ENCODE data around the gene FUT7.

The FUT7 gene

GRCh38 chr9:137030006-137030405, 1.9 kb downstream of the FUT7 start:
- Histone ChIP-seq H3K4me3 (ENCODE audit: insufficient read depth, low read length, poor library complexity, severe bottlenecking) (no peak overlapping the region), H3K4me2 (ENCODE audit: low read depth, low read length, poor library complexity, severe bottlenecking) (no peak overlapping the region)

GRCh38 chr9:137029058-137029936, 2.6 kb downstream of the FUT7 start:
- Histone ChIP-seq H2AFZ (ENCODE audit: low read depth, low read length, severe bottlenecking) (no peak overlapping the region), H3K36me3 (ENCODE audit: low read length) (no peaks in the 10 kb centered on the region), H4K20me1 (ENCODE audit: low read depth, low read length) (no peaks in the 10 kb centered on the region), H3K4me2 (ENCODE audit: low read depth, low read length, poor library complexity, severe bottlenecking) (peak overlapping the region; percentile 85), H3K27me3 (ENCODE audit: low read length) (no peaks in the 10 kb centered on the region), H3K79me2 (ENCODE audit: insufficient read depth, low read length) (no peaks in the 10 kb centered on the region), H3K9ac (ENCODE audit: low read length) (no peak overlapping the region), H3K27ac (ENCODE audit: low read depth, low read length) (no peak overlapping the region), H3K9me2 (replicated peaks; ENCODE audit: insufficient read depth, low read length) (no peaks in the 10 kb centered on the region), H3K9me3 (ENCODE audit: insufficient read depth, low read length) (no peaks in the 10 kb centered on the region), H3F3A (ENCODE audit: insufficient read depth) (no peaks in the 10 kb centered on the region), H3K4me3 (ENCODE audit: insufficient read depth, low read length, poor library complexity, severe bottlenecking) (no peak overlapping the region)
- TF ChIP-seq EZH2phosphoT487 (conservative IDR thresholded peaks at IDR 0.05; ENCODE audit: low read length) (no peak), CTCF (IDR thresholded peaks at IDR 0.05; ENCODE audit: insufficient read depth, low read length, poor library complexity, severe bottlenecking) (peak; percentile 92)

More at GRCh38 chr9:137030006-137030405, 1.9 kb downstream of the FUT7 start:
- Histone ChIP-seq H3K79me2 (ENCODE audit: insufficient read depth, low read length) (no peaks in the 10 kb centered on the region), H3K36me3 (ENCODE audit: low read length) (no peaks in the 10 kb centered on the region), H2AFZ (ENCODE audit: low read depth, low read length, severe bottlenecking) (no peak overlapping the region), H4K20me1 (ENCODE audit: low read depth, low read length) (no peaks in the 10 kb centered on the region), H3K9ac (ENCODE audit: low read length) (no peak overlapping the region), H3K9me3 (ENCODE audit: insufficient read depth, low read length) (no peaks in the 10 kb centered on the region), H3K9me2 (replicated peaks; ENCODE audit: insufficient read depth, low read length) (no peaks in the 10 kb centered on the region), H3K27ac (ENCODE audit: low read depth, low read length) (no peak overlapping the region), H3F3A (ENCODE audit: insufficient read depth) (no peaks in the 10 kb centered on the region), H3K27me3 (ENCODE audit: low read length) (no peaks in the 10 kb centered on the region)
- TF ChIP-seq CTCF (IDR thresholded peaks at IDR 0.05; ENCODE audit: insufficient read depth, low read length, poor library complexity, severe bottlenecking) (no peak), EZH2phosphoT487 (conservative IDR thresholded peaks at IDR 0.05; ENCODE audit: low read length) (no peak)

GRCh38 chr9:137028263-137029057, 3.4 kb downstream of the FUT7 start:
- Histone ChIP-seq H3K9me2 (replicated peaks; ENCODE audit: insufficient read depth, low read length) (no peaks in the 10 kb centered on the region), H3K36me3 (ENCODE audit: low read length) (no peaks in the 10 kb centered on the region), H4K20me1 (ENCODE audit: low read depth, low read length) (no peaks in the 10 kb centered on the region), H3K9me3 (ENCODE audit: insufficient read depth, low read length) (no peaks in the 10 kb centered on the region), H3F3A (ENCODE audit: insufficient read depth) (no peaks in the 10 kb centered on the region), H3K4me2 (ENCODE audit: low read depth, low read length, poor library complexity, severe bottlenecking) (peak overlapping the region; percentile 85), H3K9ac (ENCODE audit: low read length) (peak overlapping the region; percentile 54; the same call in 1 of the 2 replicates), H3K27me3 (ENCODE audit: low read length) (no peaks in the 10 kb centered on the region), H3K79me2 (ENCODE audit: insufficient read depth, low read length) (no peaks in the 10 kb centered on the region), H2AFZ (ENCODE audit: low read depth, low read length, severe bottlenecking) (peak overlapping the region; percentile 59), H3K27ac (ENCODE audit: low read depth, low read length) (no peak overlapping the region), H3K4me3 (ENCODE audit: insufficient read depth, low read length, poor library complexity, severe bottlenecking) (peak overlapping the region; percentile 54)
- TF ChIP-seq CTCF (IDR thresholded peaks at IDR 0.05; ENCODE audit: insufficient read depth, low read length, poor library complexity, severe bottlenecking) (peak; percentile 29), EZH2phosphoT487 (conservative IDR thresholded peaks at IDR 0.05; ENCODE audit: low read length) (no peak)

Measured in SU-DHL-6 (cell line).